Measurements from ENCODE around the gene IGF2BP1. TPM values are rescaled to one million over a fixed set of nuclear protein-coding genes. Genes with fewer than 3 reads are reported as not detected.

The IGF2BP1 gene
- total RNA-seq, 1 experiment from 2014 or later, result 0.02 TPM

- no peak for TF ChIP-seq CTCF (IDR thresholded peaks at IDR 0.05; ENCODE audit: unreplicated experiment)
- DNase-seq (ENCODE audit: unreplicated experiment), result no peak
- H3K4me3 Mint-ChIP-seq (ENCODE audit: unreplicated experiment), result no peak overlapping the region
- CTCF ChIA-PET, result interaction anchor here (1.0 to 1.7 kb wide), 2 partner anchors 72 to 123 kb away, joined by 5 to 8 read pairs; no protein-coding TSS in a partner anchor
- H3K9me3 Mint-ChIP-seq (ENCODE audit: unreplicated experiment), result no peaks in the 10 kb centered on the region
- H3K27me3 Mint-ChIP-seq (ENCODE audit: insufficient read depth, unreplicated experiment), result no peaks in the 10 kb centered on the region
- H3K27ac Mint-ChIP-seq (ENCODE audit: low read depth, unreplicated experiment), result no peak overlapping the region
- intact Hi-C loops (cut with micrococcal nuclease), result no loop called here
- POLR2A ChIA-PET, result interaction anchor here (1.0 to 1.7 kb wide), 5 partner anchors 8 to 88 kb away, joined by 4 to 13 read pairs (median 4); no protein-coding TSS in a partner anchor
- peaks cover 31% of the 10 kb centered on the region for H3K4me1 Mint-ChIP-seq (ENCODE audit: insufficient read depth, unreplicated experiment)
- BruUV-seq (replicated peaks), result no TSS peak
- H3K36me3 Mint-ChIP-seq (ENCODE audit: insufficient read depth, unreplicated experiment), result no peaks in the 10 kb centered on the region
These were observed 107.4 kb downstream of the IGF2BP1 start for GRCh38 chr17:49104511-49105074.

Other genes starting within 250 kb of the IGF2BP1 start
- gene TTLL6, start 180.2 kb upstream of the IGF2BP1 start, total RNA-seq (2022), result not detected in 2 replicates
- gene CALCOCO2, start 166.3 kb upstream of the IGF2BP1 start, total RNA-seq (2022), result 96.1 and 113 TPM in 2 replicates
- 149 and 150 TPM in 2 replicates for gene ATP5MC1, start 104.6 kb upstream of the IGF2BP1 start, total RNA-seq (2022)
- 106 and 115 TPM in 2 replicates for gene UBE2Z, start 89.0 kb upstream of the IGF2BP1 start, total RNA-seq (2022)
- 156 and 184 TPM in 2 replicates for gene SNF8, start 52.5 kb upstream of the IGF2BP1 start, total RNA-seq (2022)
- not detected in 2 replicates for gene GIP, start 28.8 kb upstream of the IGF2BP1 start, total RNA-seq (2022)
- 0.05 TPM in 1 of 2 replicates, not detected in the other for gene B4GALNT2, start 135.4 kb downstream of the IGF2BP1 start, total RNA-seq (2022)
- not detected in 2 replicates for gene GNGT2, start 213.2 kb downstream of the IGF2BP1 start, total RNA-seq (2022)
- gene ABI3, start 213.3 kb downstream of the IGF2BP1 start, total RNA-seq (2022), result not detected in 2 replicates
- not detected in 2 replicates for gene PHOSPHO1, start 233.4 kb downstream of the IGF2BP1 start, total RNA-seq (2022)